ENCODE measurements around the gene NFKBIB.

- TF ChIP-seq CTCF (conservative IDR thresholded peaks at IDR 0.05) (no peak), ZFX (IDR thresholded peaks at IDR 0.05) (no peak)
These were observed 20.2 kb downstream of the NFKBIB start for GRCh38 chr19:38919837-38920601.

All from C4-2B (cell line).